ENCODE data around the gene BANF2. TPM values are rescaled to one million over a fixed set of nuclear protein-coding genes. Genes with fewer than 3 reads are reported as not detected.
"Not testable (repeated sequence)": the region's sequence is repeated elsewhere in the genome, so short reads cannot be mapped to it uniquely, and the experiment has no call there.

The BANF2 gene
- total RNA-seq, 1 donor from 2014 or later, result not detected

GRCh38 chr20:17682103-17682888, 17.5 kb upstream of the BANF2 start, which contains the start of gene RRBP1:
Gene RRBP1, minus strand, starts transcription at chr20:17682242. Its CDS starts 21,735 bp downstream, at chr20:17660507.
- DNase-seq (ENCODE audit: low read depth, low spot score), result peak; percentile 92

- DNase-seq (ENCODE audit: low read depth, low spot score), result no peak
Observed at GRCh38 chr20:17682889-17683198, 16.9 kb upstream of the BANF2 start.

GRCh38 chr20:17683218-17684076, 16.3 kb upstream of the BANF2 start:
- no peak for DNase-seq (ENCODE audit: low read depth, low spot score)

GRCh38 chr20:17684077-17684888, 15.5 kb upstream of the BANF2 start:
- no peak for DNase-seq (ENCODE audit: low read depth, low spot score)

GRCh38 chr20:17685168-17685567, 14.6 kb upstream of the BANF2 start:
- DNase-seq (ENCODE audit: low read depth, low spot score), result no peak

- DNase-seq (ENCODE audit: low read depth, low spot score), result no peak
Observed at GRCh38 chr20:17687800-17688199, 12.0 kb upstream of the BANF2 start.

- no peak for DNase-seq (ENCODE audit: low read depth, low spot score)
Observed at GRCh38 chr20:17688965-17689364, 10.8 kb upstream of the BANF2 start.

- DNase-seq (ENCODE audit: low read depth, low spot score), result no peak
Observed at GRCh38 chr20:17690144-17690543, 9.6 kb upstream of the BANF2 start.

GRCh38 chr20:17691758-17692157, 8.0 kb upstream of the BANF2 start:
- DNase-seq (ENCODE audit: low read depth, low spot score), result no peak

GRCh38 chr20:17693444-17694001, 6.2 kb upstream of the BANF2 start:
- DNase-seq (ENCODE audit: low read depth, low spot score), result no peak

- no peak for DNase-seq (ENCODE audit: low read depth, low spot score)
Observed at GRCh38 chr20:17694767-17695166, 5.0 kb upstream of the BANF2 start.

- no peak for DNase-seq (ENCODE audit: low read depth, low spot score)
Observed at GRCh38 chr20:17696287-17696686, 3.5 kb upstream of the BANF2 start.

- DNase-seq (ENCODE audit: low read depth, low spot score), result no peak
Observed at GRCh38 chr20:17697171-17697570, 2.6 kb upstream of the BANF2 start.

GRCh38 chr20:17698384-17698783, 1.4 kb upstream of the BANF2 start:
- no peak for DNase-seq (ENCODE audit: low read depth, low spot score)

GRCh38 chr20:17700637-17701036, 871 bp downstream of the BANF2 start:
- no peak for DNase-seq (ENCODE audit: low read depth, low spot score)

- no peak for DNase-seq (ENCODE audit: low read depth, low spot score)
Observed at GRCh38 chr20:17701826-17702225, 2.1 kb downstream of the BANF2 start.

GRCh38 chr20:17704589-17705317, 5.0 kb downstream of the BANF2 start:
- DNase-seq (ENCODE audit: low read depth, low spot score), result no peak

- no peak for DNase-seq (ENCODE audit: low read depth, low spot score)
Observed at GRCh38 chr20:17705916-17706315, 6.2 kb downstream of the BANF2 start.

- DNase-seq (ENCODE audit: low read depth, low spot score), result no peak
Observed at GRCh38 chr20:17706632-17707031, 6.9 kb downstream of the BANF2 start.

GRCh38 chr20:17707951-17708350, 8.2 kb downstream of the BANF2 start:
- not testable (repeated sequence) for DNase-seq (ENCODE audit: low read depth, low spot score)

All from pulmonary artery endothelial cell (primary cell).